Stimulated activated CD8-positive, alpha-beta memory T cell treated with anti-CD3 and anti-CD28 coated beads, Interleukin-4, amount 100 ng/mL, for 24 hours (primary cell): ENCODE data around the gene NRARP.
A peak's percentile ranks its signal among the peaks of the same experiment; 100 is the strongest.

ENCODE experiments used
- DNase-seq: peaks from one replicate; pipeline ENCODE4 v3.0.0-alpha.2; 2020; ENCODE audit warnings: low read depth

Gene NRARP

DNA sequence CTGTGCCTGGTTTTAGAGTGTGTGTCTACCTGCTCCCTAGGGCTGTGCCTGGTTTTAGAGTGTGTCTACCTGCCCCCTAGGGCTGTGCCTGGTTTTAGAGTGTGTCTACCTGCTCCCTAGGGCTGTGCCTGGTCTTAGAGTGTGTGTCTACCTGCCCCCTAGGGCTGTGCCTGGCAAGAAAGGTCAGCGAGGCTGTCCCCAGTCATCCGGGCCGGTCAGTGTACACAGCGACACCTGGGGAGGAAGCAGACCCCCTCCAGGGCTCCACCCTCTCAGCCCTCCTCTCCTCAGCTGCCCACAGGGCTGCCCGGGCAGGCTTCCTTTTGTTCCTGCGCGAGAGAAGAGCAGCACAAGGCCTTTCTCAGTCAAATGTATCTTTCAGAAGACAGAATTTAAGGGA is 4.1 kb downstream of the NRARP start:
- DNase-seq: no peak

DNA sequence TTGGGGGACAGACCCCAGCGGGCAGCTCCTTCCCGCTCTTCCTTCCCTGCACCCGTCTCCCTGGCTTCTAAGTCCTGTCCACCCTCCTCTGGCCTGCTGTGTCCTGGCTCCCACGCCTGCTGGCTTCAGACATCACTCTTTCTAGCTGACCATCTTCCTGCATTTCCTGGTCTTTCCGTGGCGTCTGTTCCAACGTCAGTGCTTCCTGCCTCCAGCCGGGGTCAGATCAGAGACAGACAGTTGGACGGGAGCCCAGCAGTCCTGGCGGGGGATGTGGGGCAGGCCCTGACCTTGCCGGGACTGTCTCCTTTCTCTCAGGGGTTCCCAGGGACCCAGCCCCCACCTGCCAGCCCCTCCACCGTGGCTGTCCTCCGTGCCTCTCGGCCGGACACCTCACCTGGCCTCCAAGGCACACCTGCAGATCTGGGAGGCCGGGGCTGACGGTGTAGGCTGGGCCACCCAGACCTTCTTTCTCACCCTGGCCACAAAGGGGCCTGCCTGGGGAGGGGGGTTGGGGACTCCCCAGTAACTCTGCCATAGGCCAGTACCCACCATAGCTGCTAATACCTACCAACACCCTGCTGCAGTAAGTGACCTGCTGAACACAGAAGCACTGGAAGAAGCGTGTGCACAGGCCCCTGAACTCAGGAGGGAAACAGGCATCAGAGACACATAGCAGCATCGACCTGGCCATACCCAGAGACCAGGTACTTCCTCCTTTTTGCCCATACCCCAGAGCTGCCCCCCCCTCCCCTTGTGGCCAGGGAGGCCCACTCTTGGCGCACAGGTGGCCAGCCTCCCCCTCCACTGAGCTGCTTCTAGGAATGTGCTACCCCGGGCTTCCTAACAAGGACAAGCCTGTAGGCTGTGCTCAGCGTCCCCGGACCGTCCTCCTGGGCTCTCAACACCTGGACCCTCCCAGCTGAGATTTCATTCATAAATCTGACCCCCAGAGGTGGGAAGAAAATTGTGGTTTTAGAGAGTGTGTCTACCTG is 5.1 kb downstream of the NRARP start:
- DNase-seq: no peak

DNA sequence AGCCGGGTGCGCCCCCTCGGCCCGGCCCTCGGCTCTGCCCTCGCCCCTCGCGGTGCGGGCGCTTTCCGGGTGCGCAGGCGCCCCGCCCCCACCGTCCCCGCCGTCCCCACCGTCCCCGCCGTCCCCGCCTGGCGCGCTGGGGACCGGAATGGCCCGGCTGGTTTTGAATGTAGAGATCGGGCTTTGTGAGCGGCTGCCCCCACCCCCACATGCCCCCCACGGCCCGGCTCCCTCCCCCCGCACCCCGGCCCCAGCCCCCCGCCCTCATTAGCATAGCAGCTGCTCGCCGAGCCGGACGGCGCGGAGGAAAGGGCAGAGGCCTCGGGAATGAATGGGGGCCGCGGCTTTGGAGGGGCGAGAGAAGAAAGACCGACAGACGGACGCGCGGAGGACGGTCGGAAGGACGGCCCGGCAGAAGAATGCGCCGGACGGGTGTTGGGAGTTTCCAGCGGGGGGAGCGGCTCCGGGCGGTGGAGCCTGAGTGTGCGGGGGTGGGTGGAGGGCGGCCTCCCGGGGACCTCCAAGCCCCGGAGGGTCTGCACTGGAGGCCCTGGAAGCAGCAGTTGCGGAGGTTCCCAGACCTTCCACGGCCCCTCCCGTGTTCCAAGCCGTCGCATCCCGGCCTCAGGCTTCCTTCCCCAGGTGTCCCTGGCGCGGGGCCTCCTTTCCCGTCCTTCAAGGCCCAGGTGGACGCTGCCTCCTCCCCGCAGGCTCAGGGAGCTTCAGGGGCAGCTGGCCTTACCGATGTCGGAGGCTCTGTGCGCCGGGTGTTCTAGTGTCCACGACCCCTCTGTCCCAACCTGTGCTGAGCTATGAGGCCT is 6.0 kb downstream of the NRARP start:
- no peak for DNase-seq

DNA sequence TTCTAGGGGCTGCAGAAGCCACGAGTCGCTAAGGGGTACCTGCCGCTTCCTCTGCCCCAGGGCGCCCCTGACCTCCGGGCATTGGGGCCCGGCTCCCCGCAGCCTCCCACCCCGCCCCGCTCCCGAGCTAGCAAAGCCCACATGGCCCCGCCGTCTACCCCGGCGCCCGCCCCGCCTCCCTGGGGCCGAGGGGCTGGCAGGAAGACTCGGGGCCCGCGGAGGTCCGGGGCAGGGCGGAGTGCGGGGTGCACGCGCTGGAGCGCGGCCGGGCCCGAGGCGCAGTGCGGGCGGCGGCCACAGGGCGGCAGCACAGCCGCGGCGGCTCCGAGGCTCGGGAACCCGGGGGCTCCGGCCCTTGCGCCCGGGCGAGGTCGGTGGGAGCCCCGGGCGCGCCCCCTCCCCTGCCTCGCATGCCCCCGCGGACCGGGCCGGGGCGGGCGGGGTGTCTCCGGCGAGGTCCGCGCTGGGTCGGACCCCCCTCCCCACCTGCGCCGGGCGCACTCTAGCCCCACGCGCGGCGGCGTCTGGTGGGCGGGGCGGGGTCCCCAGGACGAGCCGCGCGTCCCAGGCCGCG is 6.7 kb downstream of the NRARP start:
- peak; percentile 31 for DNase-seq

DNA sequence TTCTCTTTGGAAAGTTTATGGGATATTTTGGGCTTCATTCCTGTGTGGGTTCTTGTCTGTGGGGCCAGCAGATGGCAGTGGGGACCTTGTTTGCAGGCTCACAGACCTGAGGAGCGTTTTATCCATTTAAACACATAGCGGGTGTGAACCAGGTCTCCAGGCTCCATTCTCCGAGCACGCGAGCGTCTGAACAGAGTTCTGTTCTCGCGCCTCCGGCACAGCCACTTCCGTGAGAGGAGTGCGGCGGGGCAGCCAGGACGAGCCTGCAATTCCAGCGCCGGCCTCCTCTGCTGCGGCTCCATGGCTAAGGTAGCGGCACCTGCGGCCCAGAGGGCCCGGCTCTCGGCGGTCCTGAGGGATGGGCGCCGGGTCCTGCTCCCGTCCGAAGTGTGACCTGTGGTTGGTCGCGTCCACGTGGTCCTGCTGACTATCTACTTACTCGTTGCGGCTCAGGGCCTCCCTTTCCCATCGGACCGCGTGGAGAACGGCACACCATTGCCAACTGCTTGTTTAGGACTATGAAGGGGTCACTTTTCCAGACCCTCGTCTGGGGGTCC is 7.3 kb downstream of the NRARP start:
- DNase-seq: no peak

DNA sequence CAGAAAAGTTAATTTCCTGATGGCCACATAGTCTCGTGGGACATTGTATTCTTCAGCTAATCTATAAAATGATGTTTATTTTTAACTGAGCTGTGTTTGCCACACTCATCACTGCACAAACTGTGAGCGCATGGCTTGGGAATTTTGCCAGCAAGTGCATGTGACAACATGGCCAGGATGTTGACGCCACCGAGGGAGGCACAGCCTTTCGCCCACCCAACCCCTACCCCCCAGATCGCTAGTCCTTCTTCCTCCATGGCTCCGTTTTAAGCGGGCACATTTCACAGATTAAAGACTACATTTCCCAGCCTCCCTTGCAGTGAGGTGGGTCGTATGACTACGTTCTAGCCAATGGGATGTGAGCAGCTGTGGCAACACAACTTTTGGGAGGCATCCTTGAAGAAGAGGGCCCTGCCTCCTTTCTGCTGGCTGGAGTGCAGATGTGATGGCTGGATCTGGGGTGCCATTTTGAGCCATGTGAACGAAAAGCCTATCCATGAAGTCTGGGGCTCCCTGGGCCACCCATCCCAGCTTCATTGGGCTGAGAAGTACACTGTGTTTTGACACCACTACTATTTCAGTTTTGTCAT is 7.9 kb downstream of the NRARP start:
- no peak for DNase-seq

DNA sequence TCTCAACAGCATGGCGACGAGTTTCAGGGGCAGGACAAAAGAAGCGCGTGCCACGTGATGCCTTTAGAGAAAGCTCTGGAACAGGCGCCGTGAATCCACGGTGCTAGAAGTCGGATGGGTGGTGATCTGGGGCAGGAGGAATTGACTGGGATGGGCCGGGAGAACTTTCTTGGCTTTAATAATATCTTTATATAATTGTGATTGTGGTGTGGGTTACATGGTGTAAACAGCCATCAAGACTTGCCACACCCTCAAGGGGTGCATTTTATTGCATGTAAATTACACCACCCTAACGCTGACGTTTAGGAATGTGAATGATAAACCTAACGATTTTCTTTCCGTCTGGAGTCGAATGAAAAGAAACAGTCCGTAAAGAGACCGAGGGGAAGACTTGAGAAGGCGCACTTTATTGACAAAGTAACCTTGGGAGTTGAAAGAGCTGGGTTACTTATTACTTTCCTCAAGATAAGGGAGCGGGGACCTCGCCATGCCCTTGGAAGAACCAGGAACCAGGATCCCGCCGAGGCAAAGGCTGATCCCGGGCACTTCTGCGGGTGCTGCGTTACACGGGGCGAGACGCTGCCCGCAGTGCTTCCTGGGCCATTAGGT is 8.5 kb downstream of the NRARP start:
- no peak for DNase-seq

DNA sequence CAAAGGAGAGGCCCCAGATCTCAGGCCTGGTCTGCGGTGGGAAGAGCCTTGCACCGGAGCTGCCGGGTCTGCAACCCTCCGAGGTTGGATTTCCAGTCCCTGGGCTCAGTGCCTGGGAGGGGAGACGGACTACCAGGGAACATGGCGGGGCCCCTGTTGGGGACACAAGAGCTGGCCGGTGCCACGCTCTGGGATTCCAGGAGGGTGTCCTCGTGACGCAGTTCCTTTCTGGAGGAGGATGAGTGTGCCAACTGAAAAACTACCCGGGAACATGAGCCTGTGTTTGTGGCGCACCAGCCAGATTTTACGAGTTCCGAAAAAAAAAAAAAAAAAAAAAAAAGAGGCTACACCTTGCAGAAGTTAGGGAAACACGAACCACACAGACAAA is 9.0 kb downstream of the NRARP start:
- no peak for DNase-seq

DNA sequence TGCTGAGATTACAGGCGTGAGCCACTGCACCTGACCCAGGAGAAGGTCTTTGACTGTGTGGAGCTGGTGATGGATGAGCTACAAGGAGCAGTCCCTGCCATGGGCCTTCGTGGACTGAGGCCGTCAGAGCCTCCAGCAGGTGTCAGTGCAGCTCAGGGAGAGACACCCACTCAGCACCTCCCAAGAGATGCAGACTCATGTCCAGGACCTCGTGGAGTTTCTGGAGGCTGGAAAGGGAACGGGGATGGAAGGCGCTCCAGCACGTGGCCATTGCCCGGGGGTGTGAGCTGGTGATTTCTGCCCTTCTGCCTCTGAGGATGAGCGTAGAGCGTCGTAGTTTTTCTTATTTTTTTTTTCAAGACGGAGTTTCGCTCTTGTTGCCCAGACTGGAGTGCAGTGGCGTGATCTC is 15.1 kb downstream of the NRARP start:
- DNase-seq: no peak

DNA sequence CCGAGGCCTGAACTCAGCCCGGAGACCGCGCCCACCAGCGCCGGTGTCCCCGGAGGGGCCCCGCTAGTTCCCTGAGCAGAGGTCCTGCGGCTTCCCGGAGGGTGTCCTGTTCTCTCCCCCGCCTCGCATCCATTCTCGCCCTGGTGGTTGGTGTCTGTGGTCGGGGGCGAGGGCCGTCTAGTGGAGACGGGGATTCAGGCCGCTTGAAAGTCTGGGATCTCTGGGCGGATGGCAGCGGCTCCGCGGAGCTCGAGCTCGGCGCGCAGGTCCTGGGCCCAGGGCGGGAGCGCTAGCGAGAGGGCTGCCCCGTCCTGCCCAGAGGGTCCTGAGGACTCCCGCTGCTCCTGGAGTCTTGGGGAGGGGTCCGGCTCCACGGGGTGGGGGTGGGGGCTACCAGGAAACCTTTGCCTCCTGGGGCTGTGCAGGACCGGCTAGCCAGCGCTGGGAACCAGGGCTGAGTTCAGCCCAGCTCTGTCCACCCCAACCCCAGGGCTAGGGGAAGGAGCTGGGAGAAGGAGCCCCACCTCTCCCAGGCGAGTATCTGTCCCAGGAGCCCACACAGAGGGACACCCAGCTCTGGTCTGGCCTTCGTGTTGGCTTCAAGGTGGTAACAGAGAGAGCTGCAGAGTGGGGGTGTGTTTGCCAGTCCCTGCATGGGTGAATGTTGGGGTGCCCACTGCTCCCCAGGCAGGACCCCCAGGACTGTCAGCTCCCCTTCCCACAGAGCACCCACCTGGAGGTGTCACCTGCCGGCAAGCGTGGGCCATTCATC is 20.5 kb downstream of the NRARP start:
- DNase-seq: no peak

DNA sequence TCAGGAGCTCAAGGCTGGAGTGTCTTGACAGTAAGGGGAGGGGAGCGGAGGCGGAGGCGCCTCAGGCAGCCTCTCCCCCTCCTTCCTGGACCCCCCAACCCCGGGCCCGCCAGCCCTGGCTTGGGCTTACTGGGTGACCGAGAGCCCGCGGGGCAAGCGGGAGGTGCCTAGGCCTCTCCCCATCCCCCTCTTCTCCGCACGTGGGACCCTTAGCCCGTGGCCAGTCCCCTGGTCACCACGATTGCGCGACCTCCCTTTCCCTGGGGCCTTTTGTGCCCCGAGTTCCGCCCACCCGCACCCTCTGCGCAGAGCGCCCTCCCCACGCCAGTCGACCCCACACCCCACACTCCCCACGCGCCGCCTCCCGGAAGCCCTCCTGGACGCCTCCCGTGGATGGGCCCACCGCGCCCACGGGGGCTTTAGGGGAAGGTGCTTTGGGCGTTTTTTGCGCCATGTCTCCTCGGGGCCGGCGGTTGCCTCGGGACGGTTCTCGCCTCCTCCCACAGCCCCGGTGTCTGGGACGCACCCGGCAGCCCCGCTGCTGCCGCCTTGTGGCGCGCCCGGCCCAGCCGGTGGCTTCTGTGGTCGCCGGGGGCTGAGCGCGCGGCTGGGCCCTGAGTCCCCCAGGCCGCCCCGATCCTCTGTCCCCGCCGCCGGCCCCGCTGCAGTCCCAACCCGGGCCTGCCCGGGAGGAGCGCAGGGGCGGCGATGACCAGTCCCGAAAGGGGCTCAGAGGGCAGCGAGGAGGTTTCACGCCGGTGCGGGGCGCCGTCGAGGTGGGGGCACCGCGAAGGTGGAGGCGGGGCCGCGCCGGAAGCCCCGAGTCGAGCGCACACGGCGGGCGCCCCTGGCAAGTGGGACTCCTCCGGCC is 21.4 kb downstream of the NRARP start:
- DNase-seq: no peak

DNA sequence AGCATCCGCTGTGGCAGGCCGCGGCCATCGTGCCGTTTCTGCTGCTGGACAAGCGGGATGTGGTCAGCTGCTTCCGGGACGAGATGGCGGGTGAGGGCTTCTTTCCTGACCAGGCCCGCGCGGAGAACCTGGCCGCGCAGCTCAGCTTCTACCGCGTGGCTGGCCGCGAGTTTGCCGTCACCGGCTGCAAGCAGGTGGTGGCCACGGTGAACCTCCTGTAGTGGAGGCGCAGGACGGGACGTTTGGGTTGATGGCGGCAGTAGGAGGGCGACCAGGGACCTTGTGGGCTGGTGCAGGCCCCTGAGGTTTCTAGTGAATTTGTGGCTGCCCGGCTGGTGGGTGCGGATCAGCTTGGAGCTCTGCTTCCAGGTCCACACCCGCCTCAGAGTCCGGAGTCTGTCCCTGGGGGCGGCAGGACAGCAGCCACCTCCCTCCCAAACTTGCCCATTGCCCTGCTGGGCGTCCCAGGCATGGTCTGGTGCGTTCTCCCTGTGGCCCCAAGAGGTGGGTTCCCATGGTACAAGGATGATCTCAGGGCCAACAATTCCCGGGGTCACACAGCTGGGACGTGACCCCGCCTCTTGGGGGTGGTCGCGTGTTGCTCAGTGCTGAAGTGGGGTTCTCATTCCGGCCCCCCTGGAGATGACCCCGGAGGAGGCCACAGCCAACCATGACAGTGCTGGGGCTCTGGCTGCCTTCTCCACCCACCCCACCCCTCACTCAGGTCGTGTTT is 22.2 kb downstream of the NRARP start:
- DNase-seq: no peak

DNA sequence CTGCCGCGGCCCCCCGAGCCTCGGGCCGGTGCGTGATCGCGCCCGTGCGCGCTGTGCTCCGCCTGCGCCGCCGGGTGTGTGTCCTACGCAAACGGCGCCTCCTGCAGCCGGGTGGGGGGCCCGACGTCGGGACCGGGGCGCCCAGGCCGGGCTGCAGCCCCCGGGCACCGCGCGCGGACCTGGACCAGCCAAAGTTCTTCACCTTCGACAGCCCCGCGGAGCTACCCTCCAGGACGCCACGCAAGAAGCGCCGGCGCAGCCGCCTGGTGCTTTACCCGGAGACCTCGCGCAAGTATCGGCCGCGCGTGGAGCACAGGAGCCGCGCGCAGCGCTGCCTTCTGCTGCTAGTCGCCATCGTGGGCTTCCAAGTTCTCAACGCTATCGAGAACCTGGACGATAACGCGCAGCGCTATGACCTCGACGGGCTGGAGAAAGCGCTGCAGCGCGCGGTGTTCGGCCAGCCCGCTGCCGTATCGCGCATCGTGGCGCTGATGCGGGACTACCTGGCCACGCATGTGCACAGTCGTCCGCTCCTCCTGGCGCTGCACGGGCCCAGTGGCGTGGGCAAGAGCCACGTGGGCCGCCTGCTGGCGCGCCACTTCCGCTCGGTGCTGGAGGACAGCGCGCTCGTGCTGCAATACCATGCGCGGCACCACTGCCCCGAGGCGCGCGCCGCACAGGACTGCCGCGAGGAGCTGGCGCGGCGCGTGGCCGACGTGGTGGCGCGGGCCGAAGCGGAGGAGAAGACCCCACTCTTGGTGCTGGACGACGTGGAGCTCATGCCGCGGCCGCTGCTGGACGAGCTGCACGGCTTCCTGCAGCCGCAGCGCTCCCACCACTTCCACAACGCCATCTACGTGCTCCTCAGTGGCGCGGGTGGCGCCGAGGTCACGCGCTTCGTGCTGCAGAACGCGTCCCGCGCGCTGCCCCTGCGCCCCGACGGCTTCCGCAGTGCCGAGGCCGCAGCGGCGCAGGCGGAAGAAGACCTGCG is 23.1 kb downstream of the NRARP start:
- DNase-seq: no peak

DNA sequence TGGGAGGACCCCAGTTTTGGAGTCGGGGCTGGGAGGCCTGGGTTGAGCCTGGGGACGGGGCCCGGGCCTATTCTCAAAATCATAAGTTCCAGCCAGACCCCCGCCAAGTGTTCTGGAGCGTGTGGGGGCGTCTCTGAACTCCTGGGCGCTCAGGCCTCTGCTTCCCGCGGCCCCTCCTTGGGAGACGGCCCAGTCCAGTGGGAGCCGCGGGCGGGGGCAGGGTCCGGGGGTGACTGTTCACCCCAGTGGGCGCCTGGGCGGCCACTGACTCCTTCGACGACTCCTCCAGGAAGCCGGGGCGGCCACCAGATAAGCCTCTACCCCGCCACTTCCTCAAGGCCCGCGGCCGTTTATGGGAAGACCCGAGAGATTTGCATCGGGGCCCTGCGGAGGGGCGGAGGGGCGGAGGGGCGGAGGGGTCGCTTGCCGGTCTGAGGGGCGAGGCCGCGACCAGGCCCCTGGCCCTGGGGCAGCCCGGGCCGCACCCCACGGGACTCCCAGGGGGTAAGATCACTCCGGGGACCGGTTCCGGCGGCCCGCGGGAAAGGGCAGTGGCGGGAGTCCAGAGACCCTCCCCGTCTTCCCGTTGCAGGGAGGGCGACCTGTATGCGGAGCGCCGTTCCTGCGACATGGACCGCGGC is 23.9 kb downstream of the NRARP start:
- DNase-seq: no peak

DNA sequence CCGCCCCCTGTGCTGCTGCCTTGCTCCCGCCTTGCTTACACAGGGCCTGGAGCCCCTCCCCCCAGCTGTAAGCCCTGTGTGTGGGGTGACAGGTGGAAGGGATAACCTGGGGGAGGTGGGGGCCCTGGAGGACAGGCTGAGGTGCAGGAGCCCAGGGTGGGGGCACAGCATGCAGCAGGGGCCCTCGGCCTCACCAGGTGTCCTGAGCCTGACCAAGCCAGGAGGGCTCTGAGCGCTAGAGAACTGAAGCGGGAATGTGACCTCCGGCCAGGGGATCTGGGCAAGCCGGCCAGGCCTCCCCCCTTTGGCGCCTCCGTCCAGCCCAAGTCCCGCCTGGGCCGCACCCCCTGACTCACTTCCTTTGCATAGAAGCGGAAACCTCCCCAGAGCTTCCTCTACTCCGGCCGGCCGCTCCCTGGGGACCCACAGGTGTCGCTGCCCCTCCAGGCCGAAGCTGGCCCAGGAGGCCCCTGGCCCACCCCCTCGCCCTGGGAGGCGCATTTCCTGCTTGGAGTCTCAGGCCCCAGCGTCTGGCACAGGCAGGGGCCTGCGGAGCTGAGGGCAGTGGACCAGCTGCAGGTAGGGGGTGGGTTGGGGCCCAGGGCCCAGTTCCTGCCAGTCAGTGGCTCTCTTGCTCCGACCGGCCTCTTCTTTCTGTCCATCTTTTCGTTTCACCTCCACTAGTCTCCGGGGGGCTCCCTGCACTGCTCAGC is 24.6 kb downstream of the NRARP start, which contains the start of gene TOR4A:
TSS of gene TOR4A (plus strand) at position 398 of the 713 bp plus-strand sequence. CDS start 964 bp downstream, outside the sequence.
- DNase-seq: no peak
